NCI-H2227 treated with DMSO at 0.1 percent for 48 hours (cell line): Measurements from ENCODE around the gene KLHL1.

Source experiments
- DNase-seq: peaks from one replicate; lab custom pipeline; 2025; lab: John Stamatoyannopoulos, UW

The KLHL1 gene

DNA sequence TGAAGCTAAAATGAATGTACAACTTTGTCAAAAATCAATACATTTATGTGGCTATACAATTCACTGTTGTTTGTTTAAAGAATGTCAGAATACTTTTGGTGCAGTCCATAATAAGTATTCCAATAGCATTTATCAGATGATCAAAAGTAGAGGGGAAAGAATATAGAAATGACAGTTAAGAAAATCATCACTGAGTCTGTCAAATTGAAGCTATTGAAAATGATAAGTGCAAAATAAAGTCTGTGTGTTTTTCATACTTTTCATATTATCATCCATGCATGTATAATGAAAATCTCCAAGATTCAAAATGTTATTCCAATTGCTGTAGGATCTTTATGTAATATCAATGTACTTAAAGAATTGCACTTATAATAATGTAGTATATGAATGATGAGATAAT, 93.9 kb downstream of the KLHL1 start:
- DNase-seq: no peak

DNA sequence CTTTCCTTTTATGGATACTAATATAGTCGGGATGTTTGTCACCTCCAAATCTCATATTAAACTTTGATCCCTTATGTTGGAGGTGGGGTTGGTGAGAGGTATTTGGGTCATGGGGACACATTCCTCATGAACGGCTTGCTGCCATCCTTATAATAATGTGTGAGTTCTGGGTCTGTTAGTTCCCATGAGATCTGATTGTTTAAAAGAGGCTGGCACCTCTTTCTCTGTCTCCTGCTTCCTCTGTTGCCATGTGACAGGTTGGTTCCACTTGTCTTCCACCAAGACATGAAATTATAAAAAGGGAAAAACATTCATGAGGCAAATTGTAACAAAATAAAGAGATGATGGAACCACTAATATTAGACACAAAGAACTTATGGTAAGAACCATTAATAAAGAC, 108.4 kb downstream of the KLHL1 start:
- DNase-seq: no peak

DNA sequence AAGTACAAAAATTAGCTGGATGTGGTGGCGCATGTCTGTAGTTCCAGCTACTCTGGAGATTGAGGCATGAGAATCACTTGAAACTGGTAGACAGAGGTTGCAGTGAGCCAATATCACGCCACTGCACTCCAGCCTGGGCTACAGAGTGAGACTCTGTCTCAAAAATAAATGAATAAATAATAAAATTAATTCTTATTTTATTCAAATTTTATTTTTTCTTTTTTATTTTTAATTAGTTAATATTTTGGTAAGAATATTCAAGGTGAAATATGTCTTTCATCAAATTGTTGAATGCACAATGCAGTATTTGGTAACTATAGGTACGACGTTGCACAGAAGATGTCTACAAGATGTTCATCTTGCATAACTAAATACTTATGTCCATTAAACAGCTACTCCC, 111.2 kb downstream of the KLHL1 start:
- DNase-seq: no peak

DNA sequence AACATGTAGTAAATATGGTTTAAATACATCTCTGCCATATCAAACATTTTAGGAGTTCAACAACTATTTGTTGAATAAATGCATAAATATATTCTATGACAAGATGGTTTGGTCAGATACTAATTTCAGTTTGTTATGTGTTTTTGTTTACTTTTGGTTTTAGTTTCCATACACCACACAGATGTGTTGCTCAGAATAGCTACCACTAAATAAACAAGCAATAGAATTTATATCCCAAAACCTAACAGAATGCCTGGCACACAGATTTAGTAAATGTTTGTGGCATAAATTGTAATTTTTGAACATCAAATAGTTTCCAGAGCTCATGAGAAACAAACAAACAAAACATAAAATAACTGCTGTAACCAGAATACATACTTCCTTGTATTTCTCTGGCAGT, 127.5 kb downstream of the KLHL1 start:
- DNase-seq: no peak

DNA sequence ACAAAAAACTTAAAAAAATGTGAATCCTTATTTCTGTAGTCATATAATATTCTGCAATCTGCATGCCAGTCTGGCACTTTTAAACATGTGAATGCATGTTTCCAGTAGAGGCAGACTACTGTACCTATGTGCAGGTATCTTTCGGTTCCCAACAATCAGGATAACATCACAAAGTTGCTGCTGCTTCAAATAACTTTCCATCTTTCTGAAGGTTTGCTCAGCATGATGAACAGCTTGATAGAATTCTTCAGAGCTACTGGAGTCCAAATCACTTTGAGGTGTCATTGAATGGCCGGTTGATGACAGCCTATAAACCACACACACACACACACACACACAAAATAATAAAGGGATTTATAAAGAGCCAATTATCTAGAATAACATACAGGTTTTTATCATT, 132.8 kb downstream of the KLHL1 start:
- DNase-seq: no peak

DNA sequence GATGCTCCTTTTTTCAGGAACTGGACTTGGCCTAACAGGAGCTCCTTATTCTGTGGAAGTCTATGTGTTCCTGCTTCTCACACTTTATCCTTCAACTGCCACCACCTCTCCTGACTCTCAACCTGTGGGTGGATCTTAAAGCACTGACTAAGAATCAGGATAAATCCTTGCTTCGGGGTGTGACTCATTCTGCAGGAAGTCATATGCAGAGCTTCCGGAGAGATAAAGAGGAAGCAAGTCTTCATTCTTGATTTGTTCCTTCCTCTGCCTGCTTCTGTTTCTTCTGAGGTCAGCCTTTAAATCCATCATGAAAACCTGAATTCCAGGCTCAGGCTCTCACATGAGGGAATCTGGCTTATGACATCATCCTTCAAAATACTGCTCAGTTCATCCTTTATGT, 137.7 kb downstream of the KLHL1 start:
- no peak for DNase-seq

DNA sequence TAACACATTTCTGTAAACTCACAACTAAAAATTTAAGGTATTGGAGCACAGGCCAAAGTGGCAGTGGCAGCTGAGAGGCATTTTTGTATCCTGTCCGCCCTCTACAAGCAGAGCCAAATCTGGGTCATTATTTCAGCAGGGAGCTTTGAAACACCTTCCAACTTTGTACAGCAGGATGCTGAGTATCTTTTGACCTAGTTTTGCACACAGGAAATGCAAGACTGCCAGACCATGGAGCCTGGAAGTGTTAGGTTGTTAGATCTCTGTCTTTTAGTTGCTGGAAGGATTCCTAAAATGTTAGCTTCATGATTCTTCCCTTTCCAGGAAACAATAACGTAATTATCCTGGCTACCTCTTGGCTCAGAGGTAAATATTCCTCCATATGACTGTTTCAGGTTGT, 149.2 kb downstream of the KLHL1 start:
- DNase-seq: no peak

DNA sequence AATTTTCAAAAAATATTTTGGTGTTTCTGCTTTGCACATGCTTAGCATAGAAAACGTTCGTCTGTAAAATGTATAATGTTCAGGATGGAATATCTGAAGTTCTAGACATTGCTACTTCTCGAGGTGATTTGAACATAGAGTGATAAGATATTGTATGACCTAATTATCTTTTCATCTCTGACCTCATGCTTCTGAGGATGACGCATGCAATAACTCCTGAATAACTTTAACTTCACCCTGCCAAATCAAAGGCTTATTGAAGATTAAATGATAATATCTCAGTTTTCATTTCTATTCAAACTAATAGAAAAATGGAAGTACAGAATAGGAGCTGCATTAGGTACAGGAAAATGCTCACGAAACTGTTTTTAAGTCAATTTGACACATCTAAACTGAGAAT, 151.4 kb downstream of the KLHL1 start:
- DNase-seq: no peak

DNA sequence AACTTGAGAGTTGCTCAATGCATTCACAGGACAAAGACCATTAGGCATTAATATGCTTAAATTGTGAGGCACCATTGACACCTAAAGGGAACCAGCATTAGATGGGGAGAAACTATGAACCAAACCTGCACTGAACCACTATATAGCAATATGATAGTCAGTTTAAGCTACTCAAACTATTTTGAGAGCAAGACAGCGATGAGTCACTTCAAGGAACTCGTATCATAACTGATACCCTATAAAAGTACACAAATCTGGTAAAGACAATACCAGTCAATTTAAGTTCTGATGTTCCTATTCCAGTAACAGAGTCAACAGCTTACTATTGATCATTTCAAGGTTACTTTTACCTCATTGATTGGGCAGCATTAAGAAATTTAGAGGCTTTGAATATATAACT, 151.9 kb downstream of the KLHL1 start:
- DNase-seq: no peak

DNA sequence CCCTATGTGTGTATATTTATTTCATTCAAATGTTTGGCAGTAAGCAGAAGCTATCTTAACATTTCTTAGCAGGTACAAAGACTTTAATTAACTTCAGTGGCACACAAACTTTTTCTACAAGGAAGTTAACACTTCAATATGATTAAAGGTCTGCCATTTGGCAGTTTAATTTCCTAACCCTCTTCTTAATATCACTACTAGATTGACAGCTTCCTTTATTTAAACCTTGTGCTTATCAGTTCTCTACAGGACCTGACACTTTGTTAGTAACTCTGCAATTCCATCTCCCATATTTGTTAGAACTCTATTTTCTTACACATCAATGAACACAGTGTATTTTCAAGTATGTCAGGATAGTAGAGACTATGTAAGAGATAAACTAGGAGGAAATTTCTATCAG, 153.0 kb downstream of the KLHL1 start:
- DNase-seq: no peak

DNA sequence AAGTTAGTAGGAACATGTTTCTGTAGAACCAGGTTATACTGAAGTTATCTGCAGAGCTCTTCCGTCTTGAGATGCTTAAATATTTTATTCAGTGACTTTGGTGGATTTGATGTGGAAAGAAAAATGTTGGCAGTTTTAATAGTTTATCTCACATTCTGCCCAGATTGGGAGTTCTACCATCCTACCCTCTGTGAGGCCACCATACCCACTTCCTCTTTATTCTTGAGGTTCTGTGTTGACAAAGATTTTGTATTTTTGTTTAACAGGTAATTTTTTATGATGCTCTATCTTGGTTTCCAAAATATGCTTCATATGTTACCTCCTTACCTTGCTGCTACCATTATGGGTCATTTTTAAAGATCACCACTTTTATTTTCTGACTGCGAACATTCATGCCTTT, 156.8 kb downstream of the KLHL1 start:
- no peak for DNase-seq

DNA sequence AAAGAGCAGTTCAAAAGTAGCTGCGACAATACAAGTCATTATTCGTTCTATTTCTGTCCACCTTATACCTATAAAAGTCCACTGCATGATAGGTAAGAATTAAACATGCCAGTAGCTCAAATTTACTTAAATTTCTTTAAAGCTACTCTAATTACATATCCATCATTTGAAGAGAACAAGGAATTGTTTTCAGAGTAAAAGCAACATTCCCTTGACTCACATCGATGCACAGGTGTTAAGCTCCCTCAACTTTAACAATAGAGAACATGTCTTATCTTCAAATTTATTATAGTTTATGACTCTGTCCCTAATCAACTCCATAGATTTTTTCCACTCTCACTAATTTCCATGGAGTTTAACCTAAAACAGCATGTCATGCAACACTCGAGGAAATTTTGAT, 158.1 kb downstream of the KLHL1 start:
- DNase-seq: no peak

DNA sequence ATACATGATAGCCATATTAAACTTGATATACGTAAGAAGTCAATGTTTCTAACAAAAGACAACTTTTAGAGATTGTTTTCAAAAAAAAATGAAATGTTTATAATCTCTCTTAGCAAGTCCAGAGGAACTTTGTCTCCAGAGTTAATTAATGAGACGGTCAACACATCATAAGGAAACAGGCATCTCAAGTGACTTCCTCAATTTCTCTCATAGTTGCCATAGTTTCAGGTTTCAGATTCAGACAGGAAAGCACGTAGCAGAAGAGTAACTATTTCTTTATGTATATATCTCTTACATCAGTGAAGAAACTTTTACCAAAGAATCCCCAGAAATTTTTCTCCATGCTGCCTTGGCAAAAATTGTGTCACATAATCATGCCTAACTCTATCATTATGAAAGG, 160.2 kb downstream of the KLHL1 start:
- DNase-seq: no peak

DNA sequence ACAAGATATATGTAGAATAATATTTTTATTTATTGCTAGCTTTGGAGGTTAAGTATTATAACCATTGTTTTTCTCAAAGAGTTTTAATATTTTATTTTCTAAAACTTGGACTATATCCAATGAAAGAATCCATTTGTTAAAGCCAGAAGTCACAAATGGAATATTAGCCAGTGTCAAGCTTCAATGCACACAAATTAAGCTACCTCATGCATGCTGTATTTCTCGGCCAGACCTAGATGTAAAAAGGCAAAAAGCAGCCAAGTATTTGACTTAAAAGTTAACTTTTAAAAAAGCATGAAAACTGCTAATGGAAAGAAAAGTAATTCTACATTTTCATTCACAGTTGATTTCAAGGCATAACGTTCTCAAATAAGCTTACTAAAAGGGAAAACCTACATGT, 160.7 kb downstream of the KLHL1 start:
- no peak for DNase-seq

DNA sequence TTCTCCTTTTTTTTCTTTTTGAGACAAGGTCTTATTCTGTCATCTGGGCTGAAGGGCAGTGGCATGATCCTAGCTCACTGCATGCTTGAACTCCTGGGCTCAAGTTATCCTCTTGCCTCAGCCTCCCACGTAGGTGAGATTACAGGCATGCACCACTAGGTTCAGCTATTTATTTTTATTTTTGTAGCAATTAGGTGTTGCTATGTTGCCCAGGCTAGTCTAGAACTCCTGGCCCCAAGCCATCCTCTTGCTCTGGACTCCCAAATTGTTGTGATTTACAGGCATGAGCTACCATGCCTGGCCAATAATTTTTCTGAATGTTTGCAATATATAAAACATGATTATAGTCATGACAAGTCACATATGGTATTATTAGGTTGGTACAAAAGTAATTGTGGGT, 161.7 kb downstream of the KLHL1 start:
- DNase-seq: no peak

DNA sequence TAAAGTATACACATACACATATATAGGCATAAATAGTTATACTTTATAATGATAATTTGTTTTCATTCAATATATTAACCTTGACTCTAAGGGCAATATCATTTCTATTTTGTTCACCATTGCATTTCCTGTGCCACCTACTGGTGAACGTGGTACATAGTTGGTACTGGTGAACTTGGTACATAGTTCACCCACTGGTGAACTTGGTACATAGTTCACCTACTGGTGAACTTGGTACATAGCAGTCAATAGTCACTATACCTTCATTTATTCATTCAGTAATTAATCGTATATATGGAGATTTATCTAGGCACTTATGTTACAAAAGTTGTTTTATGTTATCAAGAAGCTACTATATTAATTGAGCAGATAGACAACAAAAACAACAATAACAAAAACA, 173.2 kb downstream of the KLHL1 start:
- no peak for DNase-seq

DNA sequence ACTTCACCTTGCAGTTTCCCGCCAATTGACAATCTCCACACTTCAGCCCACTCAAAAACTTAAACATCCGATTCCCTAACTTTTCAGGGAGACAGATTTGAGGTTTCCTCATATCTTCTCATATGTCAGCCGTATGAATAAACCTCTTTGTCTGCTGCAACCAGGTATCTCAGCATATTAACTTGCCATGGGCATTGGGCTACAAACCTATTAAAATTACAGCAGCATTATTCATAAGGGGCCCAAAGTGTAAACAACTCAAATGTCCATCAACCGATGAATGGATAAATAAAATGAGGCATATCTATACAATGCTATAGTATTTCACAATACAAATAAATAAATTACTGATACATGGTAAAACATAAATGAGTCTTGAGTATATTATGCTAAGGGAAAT, 180.0 kb downstream of the KLHL1 start:
- DNase-seq: no peak

DNA sequence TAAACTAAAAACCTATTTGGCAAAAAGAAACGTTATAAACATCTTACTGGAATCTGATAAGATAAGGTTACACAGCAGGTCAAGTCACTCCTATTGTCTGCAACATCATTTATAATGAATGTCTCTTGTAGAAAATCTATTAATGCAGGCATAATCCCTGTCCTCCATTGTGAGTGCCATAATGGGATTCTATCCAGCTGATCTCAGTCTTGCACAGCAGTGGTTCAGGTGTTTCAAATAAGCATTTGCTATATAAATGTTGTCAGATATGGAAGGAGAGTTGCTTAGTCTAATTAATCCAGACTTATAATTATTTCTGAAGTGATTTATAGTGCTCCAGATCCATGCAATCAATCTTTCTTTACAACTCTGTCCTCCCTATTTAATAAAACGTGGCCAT, 187.1 kb downstream of the KLHL1 start:
- DNase-seq: peak; percentile 63

DNA sequence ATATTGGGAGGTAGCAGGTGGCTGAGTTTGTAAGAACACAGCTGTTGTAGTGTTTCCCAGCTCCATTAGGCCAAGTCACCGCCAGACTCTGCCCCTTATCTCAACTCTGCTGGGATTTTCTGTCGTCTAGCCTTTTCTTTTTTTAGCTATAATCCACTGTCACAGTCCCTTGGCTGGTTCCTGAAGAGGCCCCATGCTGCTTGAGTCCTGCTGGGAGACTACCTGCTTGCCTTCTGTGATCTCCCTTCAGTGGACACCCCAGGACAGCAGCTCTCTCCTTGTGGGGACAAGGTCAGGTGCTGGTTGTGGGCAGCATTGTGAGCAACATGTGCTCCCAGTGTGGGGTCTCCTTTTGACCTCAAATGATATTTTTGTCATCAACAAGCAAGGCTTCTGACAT, 195.6 kb downstream of the KLHL1 start:
- no peak for DNase-seq

DNA sequence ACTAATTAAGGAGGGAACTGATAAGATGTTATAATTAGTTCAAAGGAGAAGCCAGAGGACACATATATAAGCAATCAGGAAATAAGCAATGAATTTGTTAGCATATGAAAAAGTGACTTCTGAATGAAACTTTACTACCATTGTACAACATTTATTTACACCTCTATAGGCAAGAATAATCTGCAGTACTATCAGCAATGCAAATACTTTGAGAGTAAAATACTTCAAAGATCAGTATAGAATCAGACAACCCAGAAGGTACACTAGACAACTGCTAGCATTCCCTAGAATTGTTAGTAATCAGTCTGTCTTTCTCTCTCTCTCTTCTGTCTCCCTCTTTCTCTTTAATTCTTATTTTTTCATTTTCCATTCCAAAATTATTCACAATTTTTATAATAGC, 197.5 kb downstream of the KLHL1 start:
- no peak for DNase-seq

DNA sequence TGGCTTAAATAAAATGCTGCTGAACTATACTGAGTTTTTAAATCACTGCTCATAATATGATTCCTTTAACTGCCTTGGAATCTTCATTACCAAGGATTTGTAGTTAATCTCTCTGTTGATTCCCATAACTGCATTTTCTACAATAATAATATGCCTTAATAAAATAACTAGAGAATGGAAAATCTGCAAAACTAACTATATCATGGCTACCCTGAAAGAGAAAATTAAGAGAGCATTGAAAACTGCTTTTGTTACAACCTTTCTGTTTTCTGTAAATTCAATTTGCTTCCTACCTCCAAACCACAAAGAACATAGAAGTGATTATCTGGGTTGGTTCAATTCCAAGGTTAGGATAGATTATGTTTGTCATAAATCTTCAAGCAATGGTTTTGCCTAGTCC, 203.5 kb downstream of the KLHL1 start:
- DNase-seq: no peak

DNA sequence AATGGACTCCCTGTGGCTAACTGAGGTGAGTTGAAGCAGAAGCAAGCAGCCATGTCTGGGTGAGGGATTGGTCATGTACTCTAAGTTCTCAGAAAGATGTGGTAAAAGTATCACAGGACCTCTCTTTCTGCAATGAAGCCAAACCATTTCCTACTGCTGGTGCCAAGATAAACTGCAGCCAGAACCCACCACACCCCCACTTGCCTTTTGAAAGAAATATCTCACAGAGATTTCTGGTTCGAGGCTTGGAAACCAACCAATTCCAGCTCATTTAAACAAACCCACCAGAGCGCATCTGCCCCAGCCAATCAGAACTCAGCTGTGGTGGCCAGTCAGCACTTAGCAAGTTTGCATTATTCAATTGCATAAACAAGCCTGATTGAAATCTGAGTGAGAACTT, 205.2 kb downstream of the KLHL1 start:
- DNase-seq: no peak

DNA sequence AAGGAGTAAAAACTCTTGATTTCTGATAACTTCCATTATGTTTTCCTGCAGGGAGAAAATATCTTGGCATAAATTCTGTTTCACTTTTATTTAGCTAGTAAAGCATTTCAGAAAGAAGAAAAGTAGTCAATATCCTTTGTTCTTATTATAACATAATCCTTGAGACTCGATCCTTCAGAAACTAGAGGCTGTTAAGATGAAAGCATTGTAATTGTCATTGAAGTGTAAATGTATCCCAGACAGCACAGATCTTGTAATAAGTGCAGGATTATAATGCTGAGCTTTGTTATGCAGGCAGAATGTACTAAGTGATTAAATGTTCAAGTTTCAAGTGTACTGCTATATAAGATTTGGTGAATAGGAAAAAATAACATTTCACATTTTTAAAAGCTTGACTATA, 225.8 kb downstream of the KLHL1 start:
- no peak for DNase-seq

DNA sequence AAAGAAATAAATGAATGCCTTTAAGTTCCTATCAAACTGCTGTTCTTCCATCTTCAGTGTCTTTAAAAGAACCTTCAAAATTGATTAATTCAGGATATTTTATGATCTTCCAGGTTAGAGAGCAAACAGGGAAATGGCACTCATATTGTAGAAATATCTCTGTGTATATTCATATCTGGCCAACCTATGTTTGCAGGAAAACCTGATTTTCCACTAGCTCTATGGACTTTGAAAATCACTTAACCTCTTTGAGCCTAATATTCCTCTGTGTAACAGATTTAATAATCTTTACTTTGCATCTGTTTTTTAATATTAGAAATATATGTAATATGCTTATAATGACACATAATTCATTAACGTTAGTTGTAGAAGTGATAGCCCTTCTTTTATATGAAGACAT, 228.3 kb downstream of the KLHL1 start:
- DNase-seq: no peak

DNA sequence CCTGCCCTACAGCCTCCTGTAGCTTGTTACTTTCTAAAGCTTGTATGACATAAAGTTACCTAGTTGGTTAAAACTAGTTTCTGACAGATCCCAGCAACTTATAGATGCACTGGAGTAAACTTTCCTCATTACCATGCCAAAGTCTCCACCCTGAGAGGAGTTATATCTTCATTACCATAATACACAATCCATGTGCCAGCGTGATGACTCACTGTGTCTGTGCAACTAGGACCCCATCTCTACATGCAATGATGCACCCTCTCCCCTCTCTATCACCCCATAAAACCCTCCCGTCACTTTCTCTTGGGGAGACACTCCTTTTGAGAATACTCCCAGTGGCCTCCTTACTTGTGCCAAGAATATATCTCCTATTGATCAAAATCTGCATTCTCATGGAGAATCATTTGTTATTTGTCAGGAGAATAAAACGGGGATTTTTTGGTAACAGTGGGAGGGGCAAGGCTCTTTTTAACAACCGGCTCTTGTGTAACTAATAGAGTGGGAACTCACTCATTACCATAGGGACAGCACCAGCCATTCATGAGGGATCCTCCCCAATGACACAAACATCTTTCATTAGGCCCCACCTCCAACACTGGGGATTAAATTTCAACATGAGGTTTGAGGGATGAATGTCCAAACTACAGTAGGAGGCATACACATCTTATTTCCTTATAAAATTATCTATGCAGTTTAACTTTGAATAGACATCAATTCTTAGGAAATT, 235.8 kb downstream of the KLHL1 start:
- no peak for DNase-seq
